Stimulated activated CD4-positive, alpha-beta T cell treated with anti-CD3 and anti-CD28 coated beads, Interleukin-1b, Interleukin-23, amount 100 ng/mL, for 48 hours (primary cell): Measurements from ENCODE around the gene CPE.
"Not testable (repeated sequence)": the region's sequence is repeated elsewhere in the genome, so short reads cannot be mapped to it uniquely, and the experiment has no call there.

ENCODE experiments used
- DNase-seq: peaks from one replicate; pipeline ENCODE4 v3.0.0-alpha.2; 2020

Gene CPE

GRCh38 chr4:165410214-165410613, 31.4 kb downstream of the CPE start:
- DNase-seq, result no peak

GRCh38 chr4:165415910-165416309, 37.1 kb downstream of the CPE start:
- DNase-seq, result no peak

GRCh38 chr4:165418073-165418472, 39.3 kb downstream of the CPE start:
- DNase-seq, result no peak

GRCh38 chr4:165425629-165426028, 46.8 kb downstream of the CPE start:
- DNase-seq, result no peak

- DNase-seq, result no peak
Observed at GRCh38 chr4:165426331-165426730, 47.5 kb downstream of the CPE start.

- DNase-seq, result no peak
Observed at GRCh38 chr4:165426823-165427222, 48.0 kb downstream of the CPE start.

- DNase-seq, result no peak
Observed at GRCh38 chr4:165428957-165429356, 50.1 kb downstream of the CPE start.

GRCh38 chr4:165433529-165433928, 54.7 kb downstream of the CPE start:
- no peak for DNase-seq

GRCh38 chr4:165437691-165438090, 58.9 kb downstream of the CPE start:
- no peak for DNase-seq

- no peak for DNase-seq
Observed at GRCh38 chr4:165439344-165439743, 60.5 kb downstream of the CPE start.

GRCh38 chr4:165439981-165440380, 61.2 kb downstream of the CPE start:
- DNase-seq, result no peak

GRCh38 chr4:165440415-165441158, 61.8 kb downstream of the CPE start:
- no peak for DNase-seq

GRCh38 chr4:165443276-165443675, 64.5 kb downstream of the CPE start:
- no peak for DNase-seq

GRCh38 chr4:165448700-165449099, 69.9 kb downstream of the CPE start:
- DNase-seq, result no peak

- no peak for DNase-seq
Observed at GRCh38 chr4:165449333-165449732, 70.5 kb downstream of the CPE start.

GRCh38 chr4:165450871-165451270, 72.1 kb downstream of the CPE start:
- DNase-seq, result no peak

- DNase-seq, result not testable (repeated sequence)
Observed at GRCh38 chr4:165453140-165453539, 74.3 kb downstream of the CPE start.

GRCh38 chr4:165454426-165454825, 75.6 kb downstream of the CPE start:
- no peak for DNase-seq

- no peak for DNase-seq
Observed at GRCh38 chr4:165457793-165458192, 79.0 kb downstream of the CPE start.

GRCh38 chr4:165458471-165458870, 79.7 kb downstream of the CPE start:
- no peak for DNase-seq

- no peak for DNase-seq
Observed at GRCh38 chr4:165461159-165461821, 82.5 kb downstream of the CPE start.

GRCh38 chr4:165462009-165462408, 83.2 kb downstream of the CPE start:
- no peak for DNase-seq

GRCh38 chr4:165464376-165464775, 85.6 kb downstream of the CPE start:
- DNase-seq, result no peak

- no peak for DNase-seq
Observed at GRCh38 chr4:165464813-165465381, 86.1 kb downstream of the CPE start.
